HL-60 (cell line): ENCODE data around the gene ERGIC1.

Source experiments
- CTCF ChIP-seq: IDR thresholded peaks from one replicate; pipeline ENCODE4 v1.5.1; 2011; ENCODE audit warnings: low read length, control low read depth, inconsistent platforms; ENCODE audit not compliant: insufficient read depth
- POLR2AphosphoS5 ChIP-seq: IDR thresholded peaks from 2 replicates; pipeline ENCODE4 v1.6.1; 2012; ENCODE audit warnings: low read depth
- REST ChIP-seq: IDR thresholded peaks from 2 replicates; pipeline ENCODE4 v1.6.1; 2012; ENCODE audit warnings: low read depth; ENCODE audit not compliant: insufficient replicate concordance

DNA sequence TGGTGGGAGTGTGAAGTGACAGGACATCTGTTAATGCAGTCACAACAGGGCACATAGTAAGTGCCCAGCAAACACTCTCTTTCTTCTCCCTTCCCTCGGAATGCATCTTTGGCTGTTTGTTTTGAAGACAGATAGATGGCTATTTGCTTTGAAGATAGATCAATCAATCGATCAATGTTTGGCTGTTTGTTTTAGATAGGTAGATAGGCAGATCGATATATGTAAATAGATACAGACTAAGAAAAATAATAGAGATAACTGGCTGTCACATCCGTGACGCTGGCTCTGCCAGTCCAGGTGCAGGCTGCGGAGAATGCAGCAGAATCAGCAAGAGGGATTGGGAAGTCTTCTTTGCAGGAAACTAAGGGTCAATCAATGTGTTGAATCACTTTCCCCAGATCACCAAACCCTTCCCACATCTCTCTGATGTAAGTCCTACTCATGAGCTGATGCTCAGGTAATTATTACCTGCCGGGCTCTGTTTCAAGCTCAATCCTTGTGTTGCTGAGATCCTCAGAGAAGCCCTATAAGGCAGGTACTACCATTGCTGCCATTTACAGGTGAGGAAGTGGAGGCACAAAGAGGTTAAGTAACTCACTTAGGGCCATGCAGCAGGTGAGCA lies 60.8 kb downstream of the ERGIC1 start:
- no peak for TF ChIP-seq CTCF
- no peak for TF ChIP-seq POLR2AphosphoS5
- TF ChIP-seq REST = no peak
